Activated CD4-positive, alpha-beta memory T cell treated with anti-CD3 and anti-CD28 coated beads, Interleukin-2, amount 10 ng/mL, durations not matched to agents 7 days and 5 days (primary cell): ENCODE results near the gene C3orf52. TPM values are rescaled to one million over a fixed set of nuclear protein-coding genes. Genes with fewer than 3 reads are reported as not detected.

Experiments used
- CTCF ChIA-PET: fragments of 350-600 bp; sonication (Branson Sonifier 250); formaldehyde crosslinking; loops from one replicate; lab custom pipeline; 2021; ENCODE audit warnings: antibody characterized with exemption, inconsistent platforms; lab: Charles Lee
- POLR2A ChIA-PET: fragments of 350-600 bp; sonication (Branson Sonifier 250); formaldehyde crosslinking; loops from one replicate; lab custom pipeline; 2021; ENCODE audit warnings: antibody characterized with exemption; lab: Charles Lee
- DNase-seq: peaks from one replicate; pipeline ENCODE4 v3.0.0-alpha.2; 2020
- H3K27ac Mint-ChIP-seq: one replicate; pipeline ENCODE4 v1.8.0; 2021; ENCODE audit warnings: mild to moderate bottlenecking, mixed read lengths
- H3K27me3 Mint-ChIP-seq: one replicate; pipeline ENCODE4 v1.8.0; 2021; ENCODE audit warnings: mixed read lengths
- H3K36me3 Mint-ChIP-seq: one replicate; pipeline ENCODE4 v1.8.0; 2021; ENCODE audit warnings: low read depth, mixed read lengths
- H3K4me1 Mint-ChIP-seq: one replicate; pipeline ENCODE4 v1.8.0; 2021; ENCODE audit warnings: mixed read lengths
- H3K4me3 Mint-ChIP-seq: one replicate; pipeline ENCODE4 v1.8.0; 2021; ENCODE audit warnings: mild to moderate bottlenecking, mixed read lengths
- H3K9me3 Mint-ChIP-seq: one replicate; pipeline ENCODE4 v1.8.0; 2021; ENCODE audit warnings: mixed read lengths
- total RNA-seq, 2 experiments: library from RNA; stranded (reverse); gene quantifications; one replicate each; pipeline ENCODE4 v1.2.3, GENCODE V29; 2021

Gene C3orf52
- total RNA-seq, 2 experiments from 2014 or later = 2.5 to 2.6 TPM

GRCh38 chr3:112124907-112125607 is 38.9 kb downstream of the C3orf52 start:
- H3K4me1 Mint-ChIP-seq = peaks cover 62% of the 10 kb centered on the region
- DNase-seq = no peak
- H3K27me3 Mint-ChIP-seq = no peaks in the 10 kb centered on the region
- no peaks in the 10 kb centered on the region for H3K9me3 Mint-ChIP-seq
- ChIA-PET CTCF (interaction anchor here (1.0 to 5.6 kb wide), 5 partner anchors 9 to 179 kb away, joined by 3 to 36 read pairs (median 4); no protein-coding TSS in a partner anchor), POLR2A (interaction anchor here (1.1 kb wide), 1 partner anchor 437 kb away, joined by 3 read pairs; the partner anchor contains the start of genes ATG3 and SLC35A5)
- no peak overlapping the region for H3K27ac Mint-ChIP-seq
- H3K36me3 Mint-ChIP-seq = peaks cover 60% of the 10 kb centered on the region
- H3K4me3 Mint-ChIP-seq = no peak overlapping the region

- no peak for DNase-seq
- Mint-ChIP-seq H3K4me1 (peaks cover 59% of the 10 kb centered on the region), H3K9me3 (no peaks in the 10 kb centered on the region), H3K4me3 (peak overlapping the region; percentile 58), H3K27ac (peak overlapping the region; percentile 76), H3K27me3 (no peaks in the 10 kb centered on the region), H3K36me3 (peaks cover 65% of the 10 kb centered on the region)
- ChIA-PET CTCF (interaction anchor here (5.6 kb wide), 1 partner anchor 15 kb away, joined by 36 read pairs; no protein-coding TSS in a partner anchor), POLR2A (interaction anchor here (1.0 to 1.1 kb wide), 2 partner anchors 9 to 436 kb away, joined by 3 read pairs; partner anchors contain the start of genes ATG3 and SLC35A5)
Observed at GRCh38 chr3:112126511-112126911, 40.3 kb downstream of the C3orf52 start.

GRCh38 chr3:112127522-112128494 is 41.6 kb downstream of the C3orf52 start:
- H3K27ac Mint-ChIP-seq = peak overlapping the region; percentile 76
- peaks cover 63% of the 10 kb centered on the region for H3K4me1 Mint-ChIP-seq
- H3K9me3 Mint-ChIP-seq = no peaks in the 10 kb centered on the region
- CTCF ChIA-PET = interaction anchor here (0.6 to 5.6 kb wide), 3 partner anchors 9 to 175 kb away, joined by 3 to 36 read pairs (median 3); no protein-coding TSS in a partner anchor
- POLR2A ChIA-PET = interaction anchor here (0.7 to 1.5 kb wide), 4 partner anchors 8 to 432 kb away, joined by 3 read pairs; no protein-coding TSS in a partner anchor
- H3K27me3 Mint-ChIP-seq = no peaks in the 10 kb centered on the region
- peaks cover 54% of the 10 kb centered on the region for H3K36me3 Mint-ChIP-seq
- no peak for DNase-seq
- H3K4me3 Mint-ChIP-seq = peak overlapping the region; percentile 58

GRCh38 chr3:112128843-112129727 is 42.9 kb downstream of the C3orf52 start:
- H3K36me3 Mint-ChIP-seq = peaks cover 42% of the 10 kb centered on the region
- no peaks in the 10 kb centered on the region for H3K9me3 Mint-ChIP-seq
- DNase-seq = peak; percentile 57
- peak overlapping the region; percentile 26 for H3K4me3 Mint-ChIP-seq
- ChIA-PET CTCF (interaction anchor here (0.9 to 5.6 kb wide), 3 partner anchors 18 to 405 kb away, joined by 3 to 36 read pairs (median 3); no protein-coding TSS in a partner anchor), POLR2A (interaction anchor here (0.6 to 1.5 kb wide), 4 partner anchors 10 to 17 kb away, joined by 3 read pairs; no protein-coding TSS in a partner anchor)
- no peaks in the 10 kb centered on the region for H3K27me3 Mint-ChIP-seq
- H3K27ac Mint-ChIP-seq = peak overlapping the region; percentile 76
- H3K4me1 Mint-ChIP-seq = peaks cover 76% of the 10 kb centered on the region

GRCh38 chr3:112129925-112130637 is 43.9 kb downstream of the C3orf52 start:
- Mint-ChIP-seq H3K4me1 (peaks cover 82% of the 10 kb centered on the region), H3K9me3 (no peaks in the 10 kb centered on the region), H3K4me3 (no peak overlapping the region), H3K36me3 (peaks cover 36% of the 10 kb centered on the region), H3K27me3 (no peaks in the 10 kb centered on the region), H3K27ac (no peak overlapping the region)
- POLR2A ChIA-PET = interaction anchor here (0.6 kb wide), 1 partner anchor 10 kb away, joined by 3 read pairs; no protein-coding TSS in a partner anchor
- CTCF ChIA-PET = interaction anchor here (0.9 to 5.6 kb wide), 3 partner anchors 19 to 404 kb away, joined by 3 to 36 read pairs (median 4); no protein-coding TSS in a partner anchor
- DNase-seq = no peak

- H3K36me3 Mint-ChIP-seq = peaks cover 30% of the 10 kb centered on the region
- peaks cover 85% of the 10 kb centered on the region for H3K4me1 Mint-ChIP-seq
- POLR2A ChIA-PET = interaction anchor here (0.9 kb wide), 1 partner anchor 203 kb away, joined by 3 read pairs; the partner anchor contains the start of gene CD200
- CTCF ChIA-PET = interaction anchor here (0.5 to 1.3 kb wide), 2 partner anchors 19 to 367 kb away, joined by 3 to 4 read pairs; no protein-coding TSS in a partner anchor
- H3K27ac Mint-ChIP-seq = no peak overlapping the region
- H3K9me3 Mint-ChIP-seq = no peaks in the 10 kb centered on the region
- H3K4me3 Mint-ChIP-seq = no peak overlapping the region
- no peak for DNase-seq
- H3K27me3 Mint-ChIP-seq = no peaks in the 10 kb centered on the region
Observed at GRCh38 chr3:112130638-112130993, 44.4 kb downstream of the C3orf52 start.

- no peaks in the 10 kb centered on the region for H3K9me3 Mint-ChIP-seq
- H3K4me1 Mint-ChIP-seq = peaks cover 86% of the 10 kb centered on the region
- H3K4me3 Mint-ChIP-seq = peak overlapping the region; percentile 44
- ChIA-PET POLR2A (interaction anchor here (0.9 kb wide), 1 partner anchor 202 kb away, joined by 3 read pairs; the partner anchor contains the start of gene CD200), CTCF (interaction anchor here (0.5 to 1.3 kb wide), 2 partner anchors 20 to 367 kb away, joined by 3 to 4 read pairs; no protein-coding TSS in a partner anchor)
- H3K27ac Mint-ChIP-seq = no peak overlapping the region
- peaks cover 25% of the 10 kb centered on the region for H3K36me3 Mint-ChIP-seq
- no peaks in the 10 kb centered on the region for H3K27me3 Mint-ChIP-seq
- DNase-seq = no peak
Observed at GRCh38 chr3:112131111-112131510, 44.9 kb downstream of the C3orf52 start.

- no peaks in the 10 kb centered on the region for H3K9me3 Mint-ChIP-seq
- no peaks in the 10 kb centered on the region for H3K27me3 Mint-ChIP-seq
- H3K36me3 Mint-ChIP-seq = peaks cover 19% of the 10 kb centered on the region
- H3K27ac Mint-ChIP-seq = peak overlapping the region; percentile 85
- CTCF ChIA-PET = interaction anchor here (1.9 kb wide), 1 partner anchor 20 kb away, joined by 4 read pairs; no protein-coding TSS in a partner anchor
- H3K4me3 Mint-ChIP-seq = peak overlapping the region; percentile 87
- no peak for DNase-seq
- H3K4me1 Mint-ChIP-seq = peaks cover 83% of the 10 kb centered on the region
- POLR2A ChIA-PET = interaction anchor here (0.7 to 1.7 kb wide), 6 partner anchors 12 to 201 kb away, joined by 3 to 5 read pairs (median 4); partner anchors contain the start of genes ABHD10 and CD200
Observed at GRCh38 chr3:112132088-112132487, 45.9 kb downstream of the C3orf52 start.

- peaks cover 81% of the 10 kb centered on the region for H3K4me1 Mint-ChIP-seq
- H3K27me3 Mint-ChIP-seq = no peaks in the 10 kb centered on the region
- DNase-seq = no peak
- no peaks in the 10 kb centered on the region for H3K9me3 Mint-ChIP-seq
- peak overlapping the region; percentile 85 for H3K27ac Mint-ChIP-seq
- POLR2A ChIA-PET = interaction anchor here (0.7 to 1.7 kb wide), 8 partner anchors 13 to 384 kb away, joined by 3 to 5 read pairs (median 4); partner anchors contain the start of genes ABHD10 and CD200
- H3K36me3 Mint-ChIP-seq = peaks cover 17% of the 10 kb centered on the region
- CTCF ChIA-PET = interaction anchor here (1.9 kb wide), 1 partner anchor 21 kb away, joined by 4 read pairs; no protein-coding TSS in a partner anchor
- peak overlapping the region; percentile 87 for H3K4me3 Mint-ChIP-seq
Observed at GRCh38 chr3:112132554-112132953, 46.4 kb downstream of the C3orf52 start.

GRCh38 chr3:112132975-112133448 is 46.8 kb downstream of the C3orf52 start, which contains the start of gene GCSAM:
GCSAM (minus strand) TSS chr3:112133248; CDS start chr3:112133120, 128 bp downstream.
- peaks cover 77% of the 10 kb centered on the region for H3K4me1 Mint-ChIP-seq
- no peaks in the 10 kb centered on the region for H3K9me3 Mint-ChIP-seq
- H3K36me3 Mint-ChIP-seq = peaks cover 17% of the 10 kb centered on the region
- POLR2A ChIA-PET = interaction anchor here (0.7 to 1.7 kb wide), 8 partner anchors 13 to 384 kb away, joined by 3 to 5 read pairs (median 4); partner anchors contain the start of genes ABHD10 and CD200
- DNase-seq = peak; percentile 75
- peak within 1 kb of the TSS; percentile 85 for H3K27ac Mint-ChIP-seq
- H3K27me3 Mint-ChIP-seq = no peaks in the 10 kb centered on the region
- H3K4me3 Mint-ChIP-seq = peak within 1 kb of the TSS; percentile 87
- CTCF ChIA-PET = interaction anchor here (1.0 to 1.9 kb wide), 2 partner anchors 8 to 21 kb away, joined by 3 to 4 read pairs; no protein-coding TSS in a partner anchor
